Lung microvascular endothelial cell (primary cell): ENCODE results near the gene SFN. TPM values are rescaled to one million over a fixed set of nuclear protein-coding genes. Genes with fewer than 3 reads are reported as not detected.
"Not testable (repeated sequence)": the region's sequence is repeated elsewhere in the genome, so short reads cannot be mapped to it uniquely, and the experiment has no call there.

ENCODE experiments used
- DNase-seq, 2 donors: peaks; one replicate each; pipeline versions ENCODE4 v3.0.0 to v3.0.0-alpha.2; 2010; ENCODE audit warnings: low read depth in 2 of 2
- total RNA-seq: library from RNA; depleted of rRNA; stranded (reverse); fragments of >200 nt; gene quantifications from 2 replicates; pipeline ENCODE4 v1.2.1, GENCODE V29; 2014

Gene SFN
- total RNA-seq, result 0.22 TPM in 1 of 2 replicates, not detected in the other

DNA sequence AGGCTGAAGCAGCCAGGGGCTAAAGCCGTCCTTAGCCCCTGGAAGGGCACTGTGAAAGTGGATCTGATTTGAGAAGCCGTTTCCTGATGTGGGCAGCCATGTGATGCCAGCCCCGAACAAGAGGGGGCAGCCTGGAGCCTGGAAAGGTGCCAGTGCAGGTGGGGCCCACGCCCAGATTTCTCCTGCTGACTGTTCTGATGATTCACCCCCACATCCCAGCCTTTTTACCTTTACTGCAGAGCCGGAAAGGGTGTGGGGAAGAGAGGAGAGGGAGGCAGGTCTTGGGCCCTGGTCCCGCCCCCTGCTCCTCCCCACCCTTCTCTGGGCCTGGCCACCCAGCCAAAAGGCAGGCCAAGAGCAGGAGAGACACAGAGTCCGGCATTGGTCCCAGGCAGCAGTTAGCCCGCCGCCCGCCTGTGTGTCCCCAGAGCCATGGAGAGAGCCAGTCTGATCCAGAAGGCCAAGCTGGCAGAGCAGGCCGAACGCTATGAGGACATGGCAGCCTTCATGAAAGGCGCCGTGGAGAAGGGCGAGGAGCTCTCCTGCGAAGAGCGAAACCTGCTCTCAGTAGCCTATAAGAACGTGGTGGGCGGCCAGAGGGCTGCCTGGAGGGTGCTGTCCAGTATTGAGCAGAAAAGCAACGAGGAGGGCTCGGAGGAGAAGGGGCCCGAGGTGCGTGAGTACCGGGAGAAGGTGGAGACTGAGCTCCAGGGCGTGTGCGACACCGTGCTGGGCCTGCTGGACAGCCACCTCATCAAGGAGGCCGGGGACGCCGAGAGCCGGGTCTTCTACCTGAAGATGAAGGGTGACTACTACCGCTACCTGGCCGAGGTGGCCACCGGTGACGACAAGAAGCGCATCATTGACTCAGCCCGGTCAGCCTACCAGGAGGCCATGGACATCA lies at the start of gene SFN:
Gene SFN, plus strand, starts transcription at position 369 of the 904 bp plus-strand sequence. Its CDS starts 64 bp downstream, at position 433.
- DNase-seq, result no peak

DNA sequence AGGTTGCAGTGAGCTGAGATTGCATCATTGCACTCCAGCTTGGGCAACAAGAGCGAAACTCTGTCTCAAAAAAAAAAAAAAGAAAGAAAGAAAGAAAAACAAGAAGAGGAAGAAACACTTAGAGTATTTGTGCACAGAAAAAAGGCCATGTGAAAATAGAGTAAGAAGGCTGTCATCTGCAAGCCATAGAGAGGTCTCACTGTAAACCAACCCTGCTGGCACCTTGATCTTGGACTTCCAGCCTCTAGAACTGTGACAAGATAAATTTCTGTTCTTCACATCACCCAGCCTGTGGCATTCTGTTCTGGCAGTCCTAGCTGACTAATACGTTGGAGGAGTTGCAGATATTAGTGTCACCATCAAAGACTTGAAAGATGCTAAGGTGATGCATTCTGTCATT lies 48.6 kb upstream of the SFN start:
- DNase-seq, result no peak

DNA sequence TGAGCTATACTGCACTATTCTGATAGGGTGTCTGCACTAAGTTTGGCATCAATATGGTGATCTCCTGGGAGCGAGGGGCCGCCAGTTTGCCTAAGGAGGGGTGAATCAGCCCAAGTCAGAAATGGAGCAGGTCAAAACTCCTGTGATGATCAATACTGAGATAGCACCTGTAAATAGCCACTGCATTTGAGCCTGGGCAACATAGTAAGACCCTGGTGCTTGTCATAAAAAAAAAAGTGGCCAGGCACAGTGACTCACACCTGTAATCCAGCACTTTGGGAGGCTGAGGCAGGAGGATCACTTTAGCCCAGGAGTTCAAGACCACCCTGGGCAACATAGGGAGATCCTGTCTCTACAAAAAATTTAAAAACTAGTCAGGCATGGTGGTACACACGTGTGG lies 48.1 kb upstream of the SFN start:
- no peak for DNase-seq

DNA sequence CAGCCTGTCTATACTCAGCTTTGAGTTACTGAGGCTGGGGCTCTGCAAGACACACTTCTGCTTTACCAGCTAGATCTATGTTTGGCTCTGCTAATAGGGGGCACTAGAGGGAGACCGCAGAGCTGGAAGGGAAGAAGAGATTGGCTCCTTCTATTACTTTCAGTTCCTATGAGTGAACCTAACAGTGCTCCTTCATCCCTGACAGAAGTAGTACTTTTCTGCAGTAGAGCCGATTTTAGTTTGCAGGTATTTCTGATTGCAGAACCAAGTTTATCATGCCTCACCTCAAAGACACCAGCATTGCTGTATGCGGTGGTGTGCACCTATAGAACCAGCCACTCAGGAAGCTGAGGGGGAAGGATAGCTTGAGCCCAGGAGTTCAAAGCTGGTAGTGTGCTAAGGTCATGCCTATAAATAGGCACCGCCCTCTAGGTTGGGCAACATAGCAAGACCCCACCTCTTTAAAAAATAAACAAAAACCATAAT lies 42.1 kb upstream of the SFN start:
- peak in 1 of 2 donors; percentile 26 for DNase-seq

DNA sequence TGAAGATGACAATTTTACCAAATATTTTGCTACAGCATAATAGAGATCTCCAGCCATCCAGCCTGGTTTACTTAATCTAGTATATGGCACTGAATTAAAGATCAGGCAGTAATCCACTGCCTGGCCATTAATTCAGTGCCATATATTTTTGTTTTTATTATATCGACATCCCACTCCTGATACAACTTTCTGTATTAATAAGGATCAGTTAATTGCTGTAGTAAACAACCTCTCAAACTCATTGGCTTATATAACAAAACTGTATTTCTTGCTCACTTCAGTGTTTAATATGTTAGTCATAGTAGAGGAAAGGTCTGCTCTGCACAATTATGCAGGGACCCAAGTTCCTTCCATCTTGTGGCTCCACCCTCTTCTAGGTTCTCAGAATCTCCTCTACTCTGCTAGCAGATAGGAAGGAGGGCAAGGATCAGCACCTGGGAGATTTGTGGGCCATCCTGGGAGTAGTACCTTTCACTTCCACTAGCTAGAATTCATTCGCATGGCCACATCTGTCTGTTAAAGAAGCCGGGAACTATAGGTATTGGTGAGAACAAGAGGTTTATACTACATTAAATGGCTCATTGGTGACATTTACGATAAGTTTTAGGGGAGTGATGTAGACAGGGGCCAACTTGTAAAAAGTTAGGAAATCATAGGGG lies 40.1 kb upstream of the SFN start:
- DNase-seq, result no peak

DNA sequence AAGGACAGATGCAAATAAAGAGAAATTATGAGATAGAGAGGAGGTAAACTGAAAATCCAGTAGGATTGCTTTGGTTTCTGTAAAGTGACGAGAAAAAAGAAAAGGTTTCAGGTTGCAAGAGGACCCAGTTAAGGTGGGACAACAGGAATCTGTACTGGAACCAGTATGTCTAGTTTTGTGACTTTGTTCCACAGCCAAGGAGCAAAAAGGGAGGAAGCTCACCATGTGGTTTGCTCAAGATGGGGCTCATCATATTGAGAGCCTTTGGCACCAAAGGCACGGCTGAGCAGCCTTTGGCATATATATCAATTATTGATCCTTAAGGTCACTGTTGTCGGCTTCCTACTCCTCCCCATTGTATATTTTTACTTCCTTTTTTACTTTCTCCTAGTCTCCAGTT lies 38.2 kb upstream of the SFN start:
- no peak for DNase-seq

DNA sequence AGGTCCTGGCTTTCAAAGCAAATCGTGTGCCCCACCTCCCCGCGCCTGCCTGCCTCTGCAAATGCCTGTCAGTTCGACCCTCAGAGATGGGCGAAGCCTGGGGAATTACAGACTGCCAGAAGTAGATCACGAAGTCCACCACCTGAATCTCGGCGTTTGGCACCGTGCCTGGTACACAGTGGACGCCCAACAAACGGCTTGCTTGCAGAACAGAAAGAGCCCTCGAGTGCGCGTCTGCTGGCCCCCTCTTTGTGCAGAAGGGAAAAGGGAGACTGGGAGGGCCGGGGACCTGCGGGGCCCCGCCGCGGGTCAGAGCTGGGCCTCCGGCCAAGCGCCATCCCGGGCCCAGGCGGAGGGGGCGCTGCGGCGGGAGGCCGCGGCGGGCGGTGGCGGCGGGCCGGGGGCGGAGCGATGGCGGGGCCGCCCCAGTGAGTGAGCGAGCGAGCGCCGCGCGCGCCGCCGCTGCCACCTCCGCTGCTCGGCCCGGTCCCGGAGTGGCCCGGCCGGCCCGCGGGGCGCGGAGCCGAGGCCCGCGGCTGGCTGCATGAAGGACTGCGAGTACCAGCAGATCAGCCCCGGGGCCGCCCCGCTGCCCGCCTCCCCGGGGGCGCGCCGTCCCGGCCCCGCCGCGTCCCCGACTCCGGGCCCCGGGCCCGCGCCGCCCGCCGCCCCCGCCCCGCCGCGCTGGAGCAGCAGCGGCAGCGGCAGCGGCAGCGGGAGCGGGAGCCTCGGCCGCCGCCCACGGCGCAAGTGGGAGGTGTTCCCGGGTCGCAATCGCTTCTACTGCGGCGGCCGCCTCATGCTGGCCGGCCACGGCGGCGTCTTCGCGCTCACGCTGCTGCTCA lies 36.5 kb upstream of the SFN start, which contains the start of gene ZDHHC18:
Gene ZDHHC18, plus strand, starts transcription at position 428 of the 845 bp plus-strand sequence. Its CDS starts 117 bp downstream, at position 545.
- peak; percentile 56 to 68 for DNase-seq

DNA sequence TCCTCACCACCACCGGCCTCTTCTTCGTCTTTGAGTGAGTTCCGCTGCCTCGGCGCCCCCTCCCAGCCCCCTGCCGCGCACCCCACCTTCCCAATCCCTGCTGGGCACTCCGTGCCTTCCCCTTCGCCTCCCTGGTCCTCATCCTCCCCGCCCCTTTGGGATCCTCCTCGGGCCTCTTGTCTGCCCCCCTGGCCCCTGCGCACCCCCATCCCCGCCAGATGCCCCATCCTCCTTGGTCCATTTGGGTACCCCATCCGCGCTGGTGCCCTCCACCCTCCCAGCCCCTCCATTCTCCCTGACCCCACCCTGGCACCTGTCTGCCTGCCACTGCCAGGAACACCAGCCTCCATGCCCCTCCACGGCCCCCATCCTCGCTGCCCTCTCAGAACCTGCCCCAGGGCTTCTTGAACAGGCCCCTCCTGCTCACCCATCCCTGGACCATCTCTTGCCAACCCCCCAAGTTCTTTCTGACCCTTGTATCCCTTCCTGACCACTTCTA lies 35.8 kb upstream of the SFN start:
- no peak for DNase-seq

DNA sequence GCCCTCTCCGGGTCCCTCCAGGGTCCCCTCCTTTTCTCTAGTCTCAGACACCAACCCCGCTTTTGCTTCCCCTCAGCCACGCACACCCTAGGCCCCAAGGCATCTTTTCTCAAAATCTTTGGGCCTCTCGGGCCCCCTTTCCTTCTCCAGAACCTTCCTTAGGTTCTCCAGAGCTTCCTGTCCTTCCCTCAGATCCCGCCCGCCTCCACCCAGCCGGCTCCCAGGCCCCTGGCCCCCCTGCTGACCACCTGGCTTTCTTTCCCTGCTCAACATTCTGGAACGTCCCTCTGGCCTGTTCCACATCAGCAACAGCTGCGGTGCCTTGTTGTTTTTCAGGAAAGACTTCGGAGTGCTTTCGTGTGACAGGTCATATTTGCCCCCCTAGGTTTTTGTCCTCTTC lies 35.3 kb upstream of the SFN start:
- DNase-seq, result no peak

DNA sequence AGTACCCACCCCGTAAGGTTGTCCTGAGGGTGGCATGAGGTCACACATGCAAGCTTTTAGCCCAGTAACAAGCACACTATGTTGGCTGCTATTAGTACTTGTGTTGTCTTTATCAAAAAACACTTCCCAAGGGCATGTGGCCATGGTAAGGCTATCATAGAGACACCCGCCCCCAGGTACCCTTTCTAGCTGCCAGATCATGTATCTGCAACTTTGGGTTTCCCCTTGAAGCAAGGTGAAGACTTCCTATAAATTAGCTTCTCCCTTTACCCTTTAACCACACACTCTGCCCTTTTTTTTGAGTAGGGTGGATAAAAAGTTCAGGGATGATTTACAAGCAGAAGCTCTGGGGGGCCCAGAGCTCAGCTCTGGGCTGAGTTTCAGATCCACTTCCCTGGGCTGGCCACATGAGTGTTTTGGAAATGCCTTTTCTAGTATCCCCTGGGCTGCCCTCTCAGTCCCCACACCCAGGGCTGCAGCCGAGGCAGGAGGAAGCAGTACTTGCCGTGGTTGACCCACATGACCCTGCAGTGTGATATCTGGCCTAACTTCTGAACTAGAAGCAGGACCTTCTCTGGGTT lies 34.4 kb upstream of the SFN start:
- no peak for DNase-seq

DNA sequence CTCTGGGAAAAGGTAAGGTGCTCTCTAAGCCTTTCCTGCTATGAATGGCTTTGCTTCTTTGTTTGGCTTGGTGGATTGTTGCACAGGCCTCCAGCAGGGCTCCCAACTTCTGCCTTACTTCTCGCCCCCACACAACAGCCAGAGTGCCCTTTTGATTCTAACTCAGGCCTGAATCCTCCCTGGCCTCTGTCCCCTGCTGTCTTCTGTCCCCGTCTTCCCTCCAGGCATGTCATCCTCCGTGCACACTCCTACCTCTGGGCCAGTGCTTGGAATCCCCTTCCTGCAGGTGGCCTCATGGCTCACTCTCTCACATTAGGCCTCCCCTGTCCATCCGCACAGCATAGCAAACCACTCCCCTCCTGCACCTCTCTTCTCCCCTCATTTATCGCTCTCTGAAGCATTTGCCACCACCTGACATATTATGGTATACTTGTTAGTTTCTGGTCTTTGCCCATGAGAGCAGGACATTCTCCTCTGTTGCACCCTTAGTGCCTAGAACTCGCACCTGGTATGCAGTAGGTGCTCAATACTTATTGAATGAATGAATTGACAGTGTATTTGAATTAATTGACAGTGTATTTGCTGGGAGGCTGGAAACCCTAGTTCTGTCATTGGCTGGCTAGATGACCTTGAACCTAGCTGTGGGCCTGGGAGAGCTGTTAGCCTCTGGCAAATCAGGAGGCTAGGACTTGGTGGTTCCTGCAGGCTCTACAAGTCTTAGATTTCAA lies 33.6 kb upstream of the SFN start:
- no peak for DNase-seq

DNA sequence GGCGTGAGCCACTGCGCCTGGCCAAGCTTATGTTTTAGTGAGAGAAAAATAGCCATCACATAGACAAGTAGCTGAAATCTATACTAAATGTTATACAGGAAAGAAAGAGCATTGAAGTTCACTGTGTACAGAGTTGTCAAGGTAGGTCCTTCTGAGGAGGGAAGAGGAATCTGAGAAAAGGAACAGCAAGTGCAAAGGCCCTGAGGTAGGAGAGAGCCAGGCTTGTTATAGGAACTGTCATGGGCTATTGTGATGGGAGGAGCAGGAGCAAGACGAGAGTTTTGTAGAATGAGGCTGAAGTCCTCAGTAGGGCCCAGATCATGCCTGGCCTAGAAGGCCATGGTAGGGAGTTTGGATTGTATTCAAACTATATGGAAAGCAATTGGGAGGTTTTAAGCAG lies 31.9 kb upstream of the SFN start:
- no peak for DNase-seq

DNA sequence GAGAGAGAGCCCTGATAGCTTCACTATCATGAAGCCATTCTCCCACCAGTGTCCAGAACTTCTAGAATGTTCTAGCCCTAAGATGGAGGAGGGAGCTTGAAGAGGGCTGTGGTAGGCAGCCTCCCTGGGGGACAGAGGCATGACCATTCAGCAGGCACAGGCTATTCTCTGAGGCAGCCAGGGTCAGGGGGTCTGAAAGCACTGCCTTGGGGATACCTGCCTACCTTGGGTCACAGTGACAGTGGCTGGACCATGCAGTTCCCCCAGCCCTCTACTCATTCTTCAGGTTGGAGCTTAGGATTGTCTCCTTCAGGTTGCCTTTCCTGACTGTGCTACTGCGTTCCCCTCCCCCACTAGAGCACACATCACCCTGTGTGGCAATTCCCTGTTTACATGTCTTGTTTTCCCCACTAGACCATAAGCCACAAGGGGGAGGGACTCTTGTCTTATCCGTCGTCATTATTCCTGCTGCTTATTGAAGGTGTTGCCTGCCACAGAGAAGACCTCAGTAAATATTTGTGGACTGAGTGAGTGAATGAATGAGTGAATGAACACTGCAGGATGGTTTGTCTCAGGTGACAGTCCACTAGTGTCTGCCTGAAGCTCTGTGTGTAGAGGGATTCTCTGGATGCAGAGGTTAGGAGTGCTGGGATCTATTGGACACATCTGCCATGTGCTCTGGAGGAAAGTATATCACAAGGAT lies 31.3 kb upstream of the SFN start:
- no peak for DNase-seq

DNA sequence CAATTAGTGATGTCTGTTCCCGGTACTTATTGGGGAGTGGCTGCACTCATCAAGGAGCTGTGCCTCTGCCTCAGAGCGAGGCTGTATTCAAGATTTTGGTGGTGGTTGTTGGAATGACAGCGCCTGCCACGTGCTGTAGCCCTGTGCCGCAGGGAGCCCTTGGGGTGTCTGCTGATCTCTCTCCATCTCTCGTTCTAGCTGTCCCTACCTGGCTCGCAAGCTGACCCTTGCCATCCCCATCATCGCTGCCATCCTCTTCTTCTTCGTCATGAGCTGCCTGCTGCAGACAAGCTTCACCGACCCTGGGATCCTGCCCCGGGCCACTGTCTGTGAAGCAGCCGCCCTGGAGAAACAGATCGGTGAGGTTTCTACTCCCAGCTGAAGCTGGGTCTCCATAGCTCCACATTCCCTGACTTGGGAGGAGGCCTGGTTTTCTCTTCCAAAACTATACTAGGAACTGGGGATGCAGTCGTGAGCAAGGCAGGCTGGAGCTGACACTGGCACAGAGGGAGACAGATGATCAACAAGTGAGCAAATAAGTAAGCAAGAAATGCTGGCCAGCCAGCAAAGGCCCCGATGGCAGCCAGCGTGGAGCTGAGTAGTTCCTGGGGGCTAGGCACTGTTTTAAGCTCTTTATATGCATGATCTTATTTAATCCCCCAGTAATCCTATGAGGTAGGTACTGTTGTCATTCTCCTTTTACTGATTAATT lies 30.5 kb upstream of the SFN start:
- DNase-seq, result no peak

DNA sequence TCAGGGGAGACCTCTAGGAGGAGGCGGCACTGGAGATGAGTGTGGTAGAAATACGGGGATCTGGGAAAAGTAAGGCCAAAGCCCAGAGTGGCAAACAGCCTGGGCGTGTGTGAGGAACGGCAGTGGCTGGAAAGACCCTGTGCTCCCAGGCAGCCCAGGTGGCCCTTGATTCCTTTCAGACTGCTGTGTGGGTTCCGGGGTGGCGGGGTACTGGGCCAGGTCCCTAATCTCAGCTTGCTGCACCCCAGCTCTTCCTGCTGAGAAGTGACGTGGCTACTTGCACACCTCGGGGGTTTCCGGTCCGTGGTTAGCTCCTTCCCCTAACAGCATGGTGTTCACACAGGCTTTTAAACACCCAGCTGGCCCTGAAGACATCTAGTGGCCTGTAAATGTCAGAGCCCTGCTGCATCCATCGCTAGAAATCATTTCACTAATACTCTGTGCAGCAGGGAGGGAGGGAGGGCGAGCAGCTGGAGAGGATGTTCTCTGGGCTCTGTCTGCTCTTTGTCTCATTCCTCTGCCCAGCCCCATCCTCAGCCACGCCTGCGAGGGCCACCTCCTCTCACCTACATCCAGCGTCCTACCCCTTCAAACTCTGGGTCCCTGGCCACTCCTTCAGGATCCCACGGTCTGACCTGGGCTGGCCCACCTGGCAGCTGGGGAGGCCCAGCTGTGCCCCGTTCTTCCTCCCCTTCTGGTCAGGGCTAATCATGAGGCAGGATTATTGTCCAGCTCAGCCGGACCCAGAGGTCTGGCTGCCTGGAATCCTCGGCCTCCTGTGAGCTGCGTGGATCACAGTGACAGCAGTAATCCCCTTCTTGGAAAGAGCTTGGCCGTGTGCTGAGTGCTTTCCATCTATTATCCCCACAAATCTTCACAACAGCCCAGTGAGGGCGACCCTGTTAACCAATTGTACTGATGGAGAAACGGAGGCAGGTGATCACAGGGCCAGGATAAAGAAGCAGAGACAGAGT lies 29.2 kb upstream of the SFN start:
- no peak for DNase-seq

DNA sequence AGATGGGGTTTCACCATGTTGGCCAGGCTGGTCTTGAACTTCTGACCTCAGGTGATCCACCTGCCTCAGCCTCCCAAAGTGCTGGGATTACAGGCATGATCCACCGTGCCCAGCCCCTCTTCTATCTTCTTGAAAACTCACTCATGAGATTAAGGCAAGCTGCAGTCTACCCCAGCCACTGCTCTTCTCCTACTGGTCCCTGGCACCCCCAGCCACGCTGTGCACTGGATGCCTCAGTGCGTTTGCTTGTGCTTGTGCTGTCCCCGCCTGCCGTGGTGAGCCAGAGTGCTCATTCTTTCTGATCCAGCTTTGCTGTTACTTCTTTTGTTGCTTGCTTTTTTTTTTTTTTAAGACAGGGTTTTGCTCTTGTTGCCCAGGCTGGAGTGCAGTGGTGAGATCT lies 25.3 kb upstream of the SFN start:
- DNase-seq, result not testable (repeated sequence)

DNA sequence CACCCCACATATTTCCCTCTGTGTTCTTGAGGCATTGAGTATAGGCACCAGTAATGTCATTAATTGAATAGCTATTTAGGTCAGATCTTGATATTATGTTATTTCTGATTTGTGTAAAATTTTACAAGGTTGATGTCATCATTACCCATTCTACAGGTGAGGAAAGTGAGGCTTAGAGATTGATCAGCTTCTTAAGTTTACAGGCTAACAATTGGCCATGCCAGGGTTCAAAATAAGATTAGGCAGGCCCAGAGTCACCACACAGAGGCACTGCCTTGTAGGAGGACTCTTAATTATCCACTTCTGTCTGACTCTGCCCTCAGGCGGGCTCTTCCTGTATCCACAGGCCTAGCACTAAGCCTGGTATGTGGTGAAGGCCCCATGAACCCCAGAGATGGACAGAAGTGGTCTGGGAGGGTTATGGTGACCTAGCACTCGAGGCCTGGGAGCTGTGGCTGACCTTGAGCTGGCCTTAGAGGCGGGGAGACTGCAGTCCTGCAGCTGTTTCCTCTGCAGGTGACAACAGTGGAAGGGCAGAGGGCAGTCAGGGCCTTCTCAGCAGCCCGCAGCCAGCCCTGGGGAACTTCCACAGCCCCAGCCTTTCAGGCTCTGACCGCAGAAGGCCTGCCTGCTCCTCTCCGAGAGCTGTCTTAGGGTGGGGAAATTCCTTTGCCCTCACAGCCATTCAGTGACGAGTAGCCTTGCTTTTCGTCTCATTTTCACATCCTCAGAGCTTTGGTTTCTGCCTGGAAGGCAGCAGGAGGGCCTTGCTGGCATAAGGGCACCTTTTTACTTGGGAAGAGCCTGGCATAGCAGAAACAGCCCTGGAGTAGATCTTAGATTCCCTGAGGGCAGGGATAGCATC lies 24.2 kb upstream of the SFN start:
- peak; percentile 16 to 48 for DNase-seq
